A549 (cell line): ENCODE data around the gene ZNF586.

Experiments used
- CBX8 ChIP-seq: fragments of 200-600 bp; sonication (generic); IDR thresholded peaks from 2 replicates; pipeline ENCODE4 v1.6.1; 2016
- NFE2L2 ChIP-seq: fragments of 150-350 bp; conservative IDR thresholded peaks from 2 replicates; pipeline ENCODE4 v1.6.1; 2014; ENCODE audit warnings: low read length
- POLR2A ChIP-seq: IDR thresholded peaks from 2 replicates; pipeline ENCODE4 v1.6.1; 2012; ENCODE audit warnings: mild to moderate bottlenecking, low read length
- TF ChIP-seq, protein P1 (sequence below): fragments of >200 bp; sonication (Bioruptor Twin); formaldehyde crosslinking; IDR thresholded peaks from 3 replicates; pipeline ENCODE4 v1.5.1; 2016
- TF ChIP-seq, protein P2 (sequence below): fragments of 450-650 bp; IDR thresholded peaks from 2 replicates; pipeline ENCODE4 v1.6.1; 2014; ENCODE audit warnings: antibody characterized with exemption

DNA sequence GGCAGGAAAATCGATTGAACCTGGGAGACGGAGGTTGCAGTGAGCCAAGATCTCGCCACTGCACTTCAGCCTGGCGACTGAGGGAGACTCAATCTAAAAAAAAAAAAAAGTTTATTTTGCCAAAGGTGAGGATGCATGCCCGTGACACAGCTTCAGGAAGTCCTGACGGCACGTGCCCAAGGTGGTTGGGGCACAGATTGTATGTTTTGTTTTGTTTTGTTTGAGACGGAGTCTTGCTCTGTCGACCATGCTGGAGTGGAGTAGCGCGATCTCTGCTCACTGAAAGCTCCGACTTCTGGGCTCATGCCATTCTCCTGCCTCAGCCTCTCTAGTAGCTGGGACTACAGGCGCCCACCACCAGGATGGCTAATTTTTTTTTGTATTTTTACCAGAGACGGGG, 48.5 kb downstream of the ZNF586 start:
- TF ChIP-seq, protein P1, sequence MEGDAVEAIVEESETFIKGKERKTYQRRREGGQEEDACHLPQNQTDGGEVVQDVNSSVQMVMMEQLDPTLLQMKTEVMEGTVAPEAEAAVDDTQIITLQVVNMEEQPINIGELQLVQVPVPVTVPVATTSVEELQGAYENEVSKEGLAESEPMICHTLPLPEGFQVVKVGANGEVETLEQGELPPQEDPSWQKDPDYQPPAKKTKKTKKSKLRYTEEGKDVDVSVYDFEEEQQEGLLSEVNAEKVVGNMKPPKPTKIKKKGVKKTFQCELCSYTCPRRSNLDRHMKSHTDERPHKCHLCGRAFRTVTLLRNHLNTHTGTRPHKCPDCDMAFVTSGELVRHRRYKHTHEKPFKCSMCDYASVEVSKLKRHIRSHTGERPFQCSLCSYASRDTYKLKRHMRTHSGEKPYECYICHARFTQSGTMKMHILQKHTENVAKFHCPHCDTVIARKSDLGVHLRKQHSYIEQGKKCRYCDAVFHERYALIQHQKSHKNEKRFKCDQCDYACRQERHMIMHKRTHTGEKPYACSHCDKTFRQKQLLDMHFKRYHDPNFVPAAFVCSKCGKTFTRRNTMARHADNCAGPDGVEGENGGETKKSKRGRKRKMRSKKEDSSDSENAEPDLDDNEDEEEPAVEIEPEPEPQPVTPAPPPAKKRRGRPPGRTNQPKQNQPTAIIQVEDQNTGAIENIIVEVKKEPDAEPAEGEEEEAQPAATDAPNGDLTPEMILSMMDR, result no peak
- TF ChIP-seq, protein P2, sequence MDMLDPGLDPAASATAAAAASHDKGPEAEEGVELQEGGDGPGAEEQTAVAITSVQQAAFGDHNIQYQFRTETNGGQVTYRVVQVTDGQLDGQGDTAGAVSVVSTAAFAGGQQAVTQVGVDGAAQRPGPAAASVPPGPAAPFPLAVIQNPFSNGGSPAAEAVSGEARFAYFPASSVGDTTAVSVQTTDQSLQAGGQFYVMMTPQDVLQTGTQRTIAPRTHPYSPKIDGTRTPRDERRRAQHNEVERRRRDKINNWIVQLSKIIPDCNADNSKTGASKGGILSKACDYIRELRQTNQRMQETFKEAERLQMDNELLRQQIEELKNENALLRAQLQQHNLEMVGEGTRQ, result no peak
- TF ChIP-seq CBX8 (no peak), NFE2L2 (no peak), POLR2A (no peak)
